HL-60 (cell line): ENCODE results near the gene CARD19.

Experiments
- CTCF ChIP-seq: IDR thresholded peaks from one replicate; pipeline ENCODE4 v1.5.1; 2011; ENCODE audit warnings: low read length, control low read depth, inconsistent platforms; ENCODE audit not compliant: insufficient read depth
- POLR2AphosphoS5 ChIP-seq: IDR thresholded peaks from 2 replicates; pipeline ENCODE4 v1.6.1; 2012; ENCODE audit warnings: low read depth

GRCh38 chr9:93077367-93077766, 18.6 kb upstream of the CARD19 start:
- TF ChIP-seq CTCF (no peak), POLR2AphosphoS5 (no peak)
